ENCODE measurements around the gene POM121.
"Not testable (repeated sequence)": the region's sequence is repeated elsewhere in the genome, so short reads cannot be mapped to it uniquely, and the experiment has no call there.

Gene POM121

DNA sequence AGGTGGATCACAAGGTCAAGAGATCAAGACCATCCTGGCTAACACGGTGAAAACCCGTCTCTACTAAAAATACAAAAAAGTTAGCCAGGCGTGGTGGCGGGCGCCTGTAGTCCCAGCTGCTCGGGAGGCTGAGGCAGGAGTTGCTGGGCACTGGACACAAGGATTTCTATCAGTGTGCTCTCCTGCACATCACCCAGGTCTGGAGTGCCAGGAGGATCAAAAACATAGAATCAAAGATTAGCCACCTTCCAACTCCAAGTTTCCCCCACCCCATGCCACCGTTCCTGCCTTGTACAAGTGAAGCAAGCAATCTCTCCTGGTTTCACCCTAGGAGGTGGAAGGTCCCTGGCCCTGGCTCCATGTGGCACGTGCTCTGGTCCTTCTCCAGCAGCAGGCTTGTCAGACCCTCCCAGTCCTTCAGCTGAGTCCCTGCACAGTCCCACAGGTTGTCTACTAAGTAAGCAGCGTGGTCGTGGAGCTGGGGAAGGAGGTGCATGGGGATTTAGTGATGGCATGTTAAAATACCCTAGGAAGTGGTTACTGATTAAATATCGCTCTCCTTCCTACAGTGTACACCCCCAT, 73.1 kb downstream of the POM121 start:
- not testable (repeated sequence) for DNase-seq

Data from stimulated activated CD4-positive, alpha-beta T cell treated with anti-CD3 and anti-CD28 coated beads, Interleukin-1b, Interleukin-23, amount 100 ng/mL, for 48 hours (primary cell).